HG03066 (cell line): ENCODE results near the gene LAX1.

Experiments used
- ATAC-seq: cut with Tn5 transposase; IDR thresholded peaks from one replicate; pipeline ENCODE4 v1.9.1; 2021; ENCODE audit warnings: low read depth; ENCODE audit not compliant: unreplicated experiment

Gene LAX1

GRCh38 chr1:203799157-203799556 is 34.2 kb downstream of the LAX1 start:
- no peak for ATAC-seq

GRCh38 chr1:203799971-203800370 is 35.0 kb downstream of the LAX1 start:
- ATAC-seq = no peak

- ATAC-seq = no peak
These were observed 40.7 kb downstream of the LAX1 start for GRCh38 chr1:203805689-203806088.

- no peak for ATAC-seq
These were observed 42.2 kb downstream of the LAX1 start for GRCh38 chr1:203807196-203807595.

GRCh38 chr1:203813581-203814341 is 48.8 kb downstream of the LAX1 start:
- no peak for ATAC-seq

- no peak for ATAC-seq
These were observed 53.4 kb downstream of the LAX1 start for GRCh38 chr1:203818399-203818798.

GRCh38 chr1:203823306-203823705 is 58.3 kb downstream of the LAX1 start:
- ATAC-seq = no peak
